Bone marrow (tissue), 2 donors: ENCODE results near the gene AARSD1.
"Not testable (repeated sequence)": the region's sequence is repeated elsewhere in the genome, so short reads cannot be mapped to it uniquely, and the experiment has no call there.

Source experiments
- DNase-seq, 2 donors: peaks; one replicate each; lab custom pipeline; 2025; lab: John Stamatoyannopoulos, UW

The AARSD1 gene

GRCh38 chr17:42920106-42920900 lies 44.0 kb downstream of the AARSD1 start:
- DNase-seq, result no peak

- not testable (repeated sequence) for DNase-seq
Measured at GRCh38 chr17:42919522-42920077, 44.7 kb downstream of the AARSD1 start.

- DNase-seq, result no peak
Measured at GRCh38 chr17:42918902-42919521, 45.2 kb downstream of the AARSD1 start.

GRCh38 chr17:42917236-42917603 lies 47.0 kb downstream of the AARSD1 start:
- no peak for DNase-seq

GRCh38 chr17:42916388-42917235 lies 47.6 kb downstream of the AARSD1 start:
- DNase-seq, result not testable (repeated sequence)

- not testable (repeated sequence) for DNase-seq
Measured at GRCh38 chr17:42915288-42915687, 49.0 kb downstream of the AARSD1 start.

GRCh38 chr17:42913981-42914617 lies 50.2 kb downstream of the AARSD1 start:
- DNase-seq, result no peak

- no peak for DNase-seq
Measured at GRCh38 chr17:42913522-42913921, 50.7 kb downstream of the AARSD1 start.

GRCh38 chr17:42908872-42909700 lies 55.2 kb downstream of the AARSD1 start:
- no peak for DNase-seq

GRCh38 chr17:42906772-42907446 lies 57.3 kb downstream of the AARSD1 start:
- DNase-seq, result no peak

- no peak for DNase-seq
Measured at GRCh38 chr17:42904110-42904469, 60.2 kb downstream of the AARSD1 start.

GRCh38 chr17:42901535-42902229 lies 62.6 kb downstream of the AARSD1 start:
- DNase-seq, result no peak
